Measurements from ENCODE around the gene PTRH1. TPM values are rescaled to one million over a fixed set of nuclear protein-coding genes. Genes with fewer than 3 reads are reported as not detected.

Gene PTRH1
- total and polyA plus RNA-seq, 4 donors, result 8.6 to 41.7 (median 24.7) TPM

DNA sequence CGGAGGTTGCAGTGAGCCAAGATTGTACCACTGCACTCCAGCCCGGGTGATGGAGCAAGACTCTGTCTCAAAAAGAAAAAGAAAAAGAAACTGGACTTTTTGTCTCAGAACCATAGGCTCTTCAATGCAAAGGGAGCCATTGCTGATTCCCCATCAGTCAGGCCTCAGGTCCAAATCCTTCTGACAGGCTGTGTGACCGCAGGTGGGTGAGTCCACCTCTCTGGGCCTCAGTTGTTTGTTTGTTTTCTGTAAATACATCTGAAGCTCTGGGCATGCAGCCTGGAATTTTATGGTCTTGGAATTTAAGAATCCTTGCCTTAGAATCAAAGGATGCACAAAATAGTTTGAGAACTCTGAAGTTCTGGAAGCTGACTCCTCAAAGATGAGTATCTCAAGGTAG, 40.8 kb upstream of the PTRH1 start:
- Histone ChIP-seq H3K4me1 (ENCODE audit: control insufficient read depth in 5 of 5, insufficient read depth in 5 of 5, low read length in 5 of 5) (peaks cover 0 to 9% (median 2%) of the 10 kb centered on the region in 5 donors), H3K9ac (ENCODE audit: insufficient read depth in 1 of 2, low read length in 2 of 2) (no peak overlapping the region), H3K36me3 (ENCODE audit: control insufficient read depth in 4 of 4, insufficient read depth in 4 of 4, low read length in 4 of 4) (peaks cover 0 to 11% (median 0%) of the 10 kb centered on the region in 4 donors), H3K9me3 (ENCODE audit: control insufficient read depth in 4 of 4, insufficient read depth in 3 of 4, low read length in 3 of 4) (no peaks in the 10 kb centered on the region), H3K4me3 (no peak overlapping the region), H3K27ac (ENCODE audit: low read depth in 1 of 2, low read length in 1 of 2) (peak overlapping the region in 1 of 2 donors; percentile 40), H3K27me3 (ENCODE audit: control insufficient read depth in 3 of 3, insufficient read depth in 3 of 3, low read length in 2 of 3) (peaks cover 0 to 16% (median 8%) of the 10 kb centered on the region in 3 donors)
- TF ChIP-seq, protein P1, sequence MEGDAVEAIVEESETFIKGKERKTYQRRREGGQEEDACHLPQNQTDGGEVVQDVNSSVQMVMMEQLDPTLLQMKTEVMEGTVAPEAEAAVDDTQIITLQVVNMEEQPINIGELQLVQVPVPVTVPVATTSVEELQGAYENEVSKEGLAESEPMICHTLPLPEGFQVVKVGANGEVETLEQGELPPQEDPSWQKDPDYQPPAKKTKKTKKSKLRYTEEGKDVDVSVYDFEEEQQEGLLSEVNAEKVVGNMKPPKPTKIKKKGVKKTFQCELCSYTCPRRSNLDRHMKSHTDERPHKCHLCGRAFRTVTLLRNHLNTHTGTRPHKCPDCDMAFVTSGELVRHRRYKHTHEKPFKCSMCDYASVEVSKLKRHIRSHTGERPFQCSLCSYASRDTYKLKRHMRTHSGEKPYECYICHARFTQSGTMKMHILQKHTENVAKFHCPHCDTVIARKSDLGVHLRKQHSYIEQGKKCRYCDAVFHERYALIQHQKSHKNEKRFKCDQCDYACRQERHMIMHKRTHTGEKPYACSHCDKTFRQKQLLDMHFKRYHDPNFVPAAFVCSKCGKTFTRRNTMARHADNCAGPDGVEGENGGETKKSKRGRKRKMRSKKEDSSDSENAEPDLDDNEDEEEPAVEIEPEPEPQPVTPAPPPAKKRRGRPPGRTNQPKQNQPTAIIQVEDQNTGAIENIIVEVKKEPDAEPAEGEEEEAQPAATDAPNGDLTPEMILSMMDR (IDR thresholded peaks at IDR 0.05; ENCODE audit: control extremely low read depth, extremely low read depth), result no peak
- WGBS, 2 donors, result 78 to 80% methylated on average over 3 of the region's 3 CpGs
- DNase-seq (no peak), ATAC-seq (ENCODE audit: insufficient read depth, low FRiP score) (no peak)

DNA sequence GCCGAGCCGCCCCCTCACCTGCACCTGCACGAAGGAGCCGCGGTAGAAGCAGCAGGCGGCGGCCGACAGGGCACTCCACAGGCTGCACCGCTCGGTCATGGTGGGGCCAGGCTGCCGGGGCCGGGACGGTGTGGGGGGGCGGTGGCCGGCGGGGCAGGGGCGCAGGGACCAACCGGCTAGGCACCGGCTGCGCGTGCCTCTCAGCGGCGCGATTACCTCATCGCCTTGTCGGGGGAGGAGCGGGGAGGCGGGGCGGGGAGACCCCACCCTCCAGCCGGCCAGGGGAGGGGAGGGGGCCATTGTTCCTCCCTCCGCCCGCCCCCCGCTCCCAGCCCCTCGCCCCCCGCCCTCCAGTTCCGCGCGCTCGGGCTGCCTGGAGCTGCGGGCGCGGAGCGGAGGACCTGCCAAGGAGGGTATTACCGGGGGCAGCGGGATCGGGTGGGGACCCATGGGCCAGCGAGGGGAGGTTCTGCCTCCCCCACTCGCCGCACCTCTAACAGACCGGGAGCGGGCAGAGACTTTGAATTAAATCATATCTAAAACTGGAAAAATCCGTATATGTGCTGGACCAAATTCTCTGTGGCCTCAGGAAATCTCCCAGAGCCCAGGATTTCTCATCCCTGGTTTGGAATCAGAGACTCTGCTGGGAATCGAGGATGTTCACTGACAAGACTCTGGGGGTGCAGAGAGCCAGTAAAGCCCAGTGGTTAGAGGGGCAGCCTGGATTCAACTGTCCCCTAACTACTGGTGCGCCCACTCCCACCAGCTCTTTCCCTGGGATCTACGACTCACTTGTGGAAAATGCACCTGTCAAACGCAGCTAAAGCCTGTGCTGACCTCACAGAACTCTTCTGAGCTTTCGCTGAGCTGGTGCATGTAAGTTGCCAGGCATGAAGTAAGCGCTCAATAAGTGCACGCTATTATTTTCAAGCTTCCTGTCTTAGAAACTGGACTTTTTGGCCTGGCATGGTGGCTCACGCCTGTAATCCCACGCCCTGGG, 39.9 kb upstream of the PTRH1 start:
- Histone ChIP-seq H3K36me3 (ENCODE audit: control insufficient read depth in 4 of 4, insufficient read depth in 4 of 4, low read length in 4 of 4) (peaks cover 0 to 15% (median 0%) of the 10 kb centered on the region in 4 donors), H3K9ac (ENCODE audit: insufficient read depth in 1 of 2, low read length in 2 of 2) (no peak overlapping the region), H3K9me3 (ENCODE audit: control insufficient read depth in 4 of 4, insufficient read depth in 3 of 4, low read length in 3 of 4) (no peaks in the 10 kb centered on the region), H3K27ac (ENCODE audit: low read depth in 1 of 2, low read length in 1 of 2) (peak overlapping the region in 1 of 2 donors; percentile 11), H3K27me3 (ENCODE audit: control insufficient read depth in 3 of 3, insufficient read depth in 3 of 3, low read length in 2 of 3) (peaks cover 0 to 16% (median 8%) of the 10 kb centered on the region in 3 donors), H3K4me3 (no peak overlapping the region), H3K4me1 (ENCODE audit: control insufficient read depth in 5 of 5, insufficient read depth in 5 of 5, low read length in 5 of 5) (peaks cover 0 to 9% (median 2%) of the 10 kb centered on the region in 5 donors)
- no peak for ATAC-seq (ENCODE audit: insufficient read depth, low FRiP score)
- TF ChIP-seq, protein P1 (IDR thresholded peaks at IDR 0.05; ENCODE audit: control extremely low read depth, extremely low read depth), result no peak
- peak in 2 of 3 donors; percentile 46 to 51 for DNase-seq
- 46 to 80% methylated on average over 50 to 61 of the region's 61 CpGs for WGBS, 2 donors

GRCh38 chr9:127754099-127755060, 38.9 kb upstream of the PTRH1 start:
- WGBS, 2 donors, result 55 to 71% methylated on average over 79 to 86 of the region's 86 CpGs
- Histone ChIP-seq H3K4me1 (ENCODE audit: control insufficient read depth in 5 of 5, insufficient read depth in 5 of 5, low read length in 5 of 5) (peaks cover 0 to 8% (median 2%) of the 10 kb centered on the region in 5 donors), H3K4me3 (no peak overlapping the region), H3K9me3 (ENCODE audit: control insufficient read depth in 4 of 4, insufficient read depth in 3 of 4, low read length in 3 of 4) (peaks cover 0 to 3% (median 0%) of the 10 kb centered on the region in 4 donors), H3K27me3 (ENCODE audit: control insufficient read depth in 3 of 3, insufficient read depth in 3 of 3, low read length in 2 of 3) (peaks cover 0 to 16% (median 8%) of the 10 kb centered on the region in 3 donors), H3K36me3 (ENCODE audit: control insufficient read depth in 4 of 4, insufficient read depth in 4 of 4, low read length in 4 of 4) (peaks cover 0 to 23% (median 0%) of the 10 kb centered on the region in 4 donors), H3K9ac (ENCODE audit: insufficient read depth in 1 of 2, low read length in 2 of 2) (no peak overlapping the region), H3K27ac (ENCODE audit: low read depth in 1 of 2, low read length in 1 of 2) (peak overlapping the region in 1 of 2 donors; percentile 61)
- TF ChIP-seq, protein P1 (IDR thresholded peaks at IDR 0.05; ENCODE audit: control extremely low read depth, extremely low read depth), result no peak
- no peak for DNase-seq
- ATAC-seq (ENCODE audit: insufficient read depth, low FRiP score), result no peak
